Stomach (tissue), 9 donors: ENCODE results near the gene CPSF4L. TPM values are rescaled to one million over a fixed set of nuclear protein-coding genes. Genes with fewer than 3 reads are reported as not detected.

Experiments
- DNase-seq, 2 donors: peaks; one replicate each; pipeline versions ENCODE4 v3.0.0 to v3.0.0-alpha.2; 2013 to 2019
- H3K27ac ChIP-seq, 5 donors: fragments of 200-600 bp in 4 of 5; sonication (generic) in 4 of 5; one replicate each; pipeline ENCODE4 v1.5.1; 2013 to 2019; ENCODE audit warnings: mild to moderate bottlenecking in 1 of 5, moderate library complexity in 1 of 5
- H3K27me3 ChIP-seq, 3 donors: fragments of 200-600 bp; sonication (generic); one replicate each; pipeline ENCODE4 v1.5.1; 2017 to 2019; ENCODE audit warnings: mixed run types in 1 of 3
- H3K36me3 ChIP-seq, 4 donors: fragments of 200-600 bp; sonication (generic); 1 replicate in 3 of 4; 2 replicates in 1 of 4; pipeline ENCODE4 v1.5.1; 2016 to 2019
- H3K4me1 ChIP-seq, 4 donors: fragments of 200-600 bp; sonication (generic); one replicate each; pipeline ENCODE4 v1.5.1; 2016 to 2019
- H3K4me3 ChIP-seq, 4 donors: fragments of 200-600 bp; sonication (generic) in 3 of 4; one replicate each; pipeline ENCODE4 v1.5.1; 2016 to 2019; ENCODE audit warnings: mild to moderate bottlenecking in 1 of 4
- H3K9me3 ChIP-seq, 4 donors: fragments of 200-600 bp; sonication (generic); one replicate each; pipeline ENCODE4 v1.5.1; 2016 to 2019
- EP300 ChIP-seq: sonication (generic); formaldehyde crosslinking; IDR thresholded peaks from one replicate; pipeline ENCODE4 v1.6.1; 2017; ENCODE audit warnings: antibody characterized with exemption
- POLR2A ChIP-seq, 4 donors: fragments of 450-650 bp; IDR thresholded peaks; one replicate each; pipeline ENCODE4 v1.6.1; 2016; ENCODE audit warnings: antibody characterized with exemption in 4 of 4, control low read depth in 2 of 4, mild to moderate bottlenecking in 1 of 4, moderate library complexity in 1 of 4
- POLR2AphosphoS5 ChIP-seq, 3 donors: sonication (generic); formaldehyde crosslinking; IDR thresholded peaks; one replicate each; pipeline ENCODE4 v1.6.1; 2016; ENCODE audit warnings: antibody characterized with exemption in 3 of 3
- WGBS, 5 donors: extraction: QIAGEN DNeasy Blood & Tissue Kit in 3 of 5; methylation state at CpG; one replicate each; pipeline versions ENCODE4 v1.1.5 to v1.1.7; 2013 to 2018; 5-methylcytosine and 5-hydroxymethylcytosine counted together
- intact Hi-C: fragments of 100-400 bp; cut with DNase I; formaldehyde crosslinking; loops from one replicate; pipeline ENCODE4 v1.15.1; 2023; ENCODE audit warnings: low total_unique reads
- polyA plus RNA-seq, 3 donors: library from polyadenylated mRNA; stranded (reverse); fragments of 200-250 nt; gene quantifications; one replicate each; pipeline ENCODE4 v1.2.3, GENCODE V29; 2013
- total RNA-seq, 5 donors: library from RNA; depleted of rRNA; stranded (reverse); fragments of >200 nt; gene quantifications; one replicate each; pipeline versions ENCODE4 v1.1.0 to v1.2.3, GENCODE V29; 2014 to 2016
- TF ChIP-seq, protein P1 (sequence below), 7 experiments: fragments of 450-650 bp in 4 of 7; fragments of 200-600 bp in 3 of 7; sonication (generic) in 3 of 7; IDR thresholded peaks; one replicate each; pipeline ENCODE4 v1.5.1; 2016 to 2019; ENCODE audit warnings: antibody characterized with exemption in 7 of 7, control low read depth in 2 of 7, mild to moderate bottlenecking in 1 of 7
- donor health status: healthy with polysubstance abuse.
- donor health status: Bipolar disorder and iron deficiency.
- donor health status: healthy.

CPSF4L gene
- total and polyA plus RNA-seq, 8 donors, result not detected

DNA sequence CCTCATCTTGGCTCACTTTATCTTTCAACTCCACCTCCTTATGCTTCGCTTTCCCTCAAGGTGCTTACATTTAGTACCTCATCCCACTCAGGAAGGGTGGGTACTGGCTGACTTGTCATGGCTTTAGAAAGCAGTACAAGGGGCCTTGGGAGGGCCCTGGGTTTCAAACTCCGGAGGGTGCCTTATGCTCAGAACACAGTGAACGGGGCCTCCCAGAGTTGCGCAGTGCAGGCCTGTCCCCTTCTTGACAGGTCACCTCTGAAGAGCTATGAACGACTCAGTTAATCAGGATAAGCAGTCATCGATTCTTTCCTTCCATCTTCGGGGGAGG, 62.8 kb downstream of the CPSF4L start:
- H3K36me3 ChIP-seq, result peaks cover 64 to 79% (median 77%) of the 10 kb centered on the region in 4 donors
- H3K9me3 ChIP-seq, result no peaks in the 10 kb centered on the region

More for the DNA sequence above, 62.8 kb downstream of the CPSF4L start:
- Histone ChIP-seq H3K27ac (no peak overlapping the region), H3K4me3 (no peak overlapping the region), H3K4me1 (peaks cover 21 to 52% (median 36%) of the 10 kb centered on the region in 4 donors), H3K27me3 (no peaks in the 10 kb centered on the region)
- no peak for DNase-seq
- intact Hi-C loops, result no loop called here
- TF ChIP-seq POLR2AphosphoS5 (IDR thresholded peaks at IDR 0.05) (no peak), POLR2A (IDR thresholded peaks at IDR 0.05) (no peak), EP300 (no peak)
- TF ChIP-seq, protein P1, sequence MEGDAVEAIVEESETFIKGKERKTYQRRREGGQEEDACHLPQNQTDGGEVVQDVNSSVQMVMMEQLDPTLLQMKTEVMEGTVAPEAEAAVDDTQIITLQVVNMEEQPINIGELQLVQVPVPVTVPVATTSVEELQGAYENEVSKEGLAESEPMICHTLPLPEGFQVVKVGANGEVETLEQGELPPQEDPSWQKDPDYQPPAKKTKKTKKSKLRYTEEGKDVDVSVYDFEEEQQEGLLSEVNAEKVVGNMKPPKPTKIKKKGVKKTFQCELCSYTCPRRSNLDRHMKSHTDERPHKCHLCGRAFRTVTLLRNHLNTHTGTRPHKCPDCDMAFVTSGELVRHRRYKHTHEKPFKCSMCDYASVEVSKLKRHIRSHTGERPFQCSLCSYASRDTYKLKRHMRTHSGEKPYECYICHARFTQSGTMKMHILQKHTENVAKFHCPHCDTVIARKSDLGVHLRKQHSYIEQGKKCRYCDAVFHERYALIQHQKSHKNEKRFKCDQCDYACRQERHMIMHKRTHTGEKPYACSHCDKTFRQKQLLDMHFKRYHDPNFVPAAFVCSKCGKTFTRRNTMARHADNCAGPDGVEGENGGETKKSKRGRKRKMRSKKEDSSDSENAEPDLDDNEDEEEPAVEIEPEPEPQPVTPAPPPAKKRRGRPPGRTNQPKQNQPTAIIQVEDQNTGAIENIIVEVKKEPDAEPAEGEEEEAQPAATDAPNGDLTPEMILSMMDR (IDR thresholded peaks at IDR 0.05), result no peak
- 93 to 96% (median 95%) methylated on average over 7 of the region's 7 CpGs for WGBS, 5 donors

Other genes starting within 250 kb of the CPSF4L start
- 10 to 100 TPM in 4 of 5 donors, 1 to 10 TPM in 1; 7.0 to 62.0 (median 30.6) TPM for gene SLC39A11, start 169.2 kb downstream of the CPSF4L start, total RNA-seq
- gene SLC39A11, start 169.2 kb downstream of the CPSF4L start, polyA plus RNA-seq, result 1 to 10 TPM; 5.2 to 8.4 (median 8.0) TPM
- gene SSTR2, start 96.9 kb downstream of the CPSF4L start, total RNA-seq, result 10 to 100 TPM in 1 of 5 donors, 1 to 10 TPM in 2, under 1 TPM in 2; under 0.01 to 21.1 (median 1.1) TPM
- gene SSTR2, start 96.9 kb downstream of the CPSF4L start, polyA plus RNA-seq, result under 1 TPM; 0.38 to 0.76 (median 0.62) TPM
- 10 to 100 TPM; 13.4 to 68.9 (median 25.9) TPM for gene COG1, start 68.8 kb downstream of the CPSF4L start, total RNA-seq
- gene COG1, start 68.8 kb downstream of the CPSF4L start, polyA plus RNA-seq, result 10 to 100 TPM; 11.6 to 18.0 (median 15.4) TPM
- 10 to 100 TPM; 44.6 to 93.3 (median 68.9) TPM for gene CDC42EP4, start 50.1 kb upstream of the CPSF4L start, total RNA-seq
- gene CDC42EP4, start 50.1 kb upstream of the CPSF4L start, polyA plus RNA-seq, result 10 to 100 TPM; 23.2 to 38.3 (median 25.7) TPM